ENCODE results near the gene KLHL11.

The KLHL11 gene, protein sequence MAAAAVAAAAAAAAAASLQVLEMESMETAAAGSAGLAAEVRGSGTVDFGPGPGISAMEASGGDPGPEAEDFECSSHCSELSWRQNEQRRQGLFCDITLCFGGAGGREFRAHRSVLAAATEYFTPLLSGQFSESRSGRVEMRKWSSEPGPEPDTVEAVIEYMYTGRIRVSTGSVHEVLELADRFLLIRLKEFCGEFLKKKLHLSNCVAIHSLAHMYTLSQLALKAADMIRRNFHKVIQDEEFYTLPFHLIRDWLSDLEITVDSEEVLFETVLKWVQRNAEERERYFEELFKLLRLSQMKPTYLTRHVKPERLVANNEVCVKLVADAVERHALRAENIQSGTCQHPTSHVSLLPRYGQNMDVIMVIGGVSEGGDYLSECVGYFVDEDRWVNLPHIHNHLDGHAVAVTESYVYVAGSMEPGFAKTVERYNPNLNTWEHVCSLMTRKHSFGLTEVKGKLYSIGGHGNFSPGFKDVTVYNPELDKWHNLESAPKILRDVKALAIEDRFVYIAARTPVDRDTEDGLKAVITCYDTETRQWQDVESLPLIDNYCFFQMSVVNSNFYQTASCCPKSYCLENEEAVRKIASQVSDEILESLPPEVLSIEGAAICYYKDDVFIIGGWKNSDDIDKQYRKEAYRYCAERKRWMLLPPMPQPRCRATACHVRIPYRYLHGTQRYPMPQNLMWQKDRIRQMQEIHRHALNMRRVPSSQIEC

DNA sequence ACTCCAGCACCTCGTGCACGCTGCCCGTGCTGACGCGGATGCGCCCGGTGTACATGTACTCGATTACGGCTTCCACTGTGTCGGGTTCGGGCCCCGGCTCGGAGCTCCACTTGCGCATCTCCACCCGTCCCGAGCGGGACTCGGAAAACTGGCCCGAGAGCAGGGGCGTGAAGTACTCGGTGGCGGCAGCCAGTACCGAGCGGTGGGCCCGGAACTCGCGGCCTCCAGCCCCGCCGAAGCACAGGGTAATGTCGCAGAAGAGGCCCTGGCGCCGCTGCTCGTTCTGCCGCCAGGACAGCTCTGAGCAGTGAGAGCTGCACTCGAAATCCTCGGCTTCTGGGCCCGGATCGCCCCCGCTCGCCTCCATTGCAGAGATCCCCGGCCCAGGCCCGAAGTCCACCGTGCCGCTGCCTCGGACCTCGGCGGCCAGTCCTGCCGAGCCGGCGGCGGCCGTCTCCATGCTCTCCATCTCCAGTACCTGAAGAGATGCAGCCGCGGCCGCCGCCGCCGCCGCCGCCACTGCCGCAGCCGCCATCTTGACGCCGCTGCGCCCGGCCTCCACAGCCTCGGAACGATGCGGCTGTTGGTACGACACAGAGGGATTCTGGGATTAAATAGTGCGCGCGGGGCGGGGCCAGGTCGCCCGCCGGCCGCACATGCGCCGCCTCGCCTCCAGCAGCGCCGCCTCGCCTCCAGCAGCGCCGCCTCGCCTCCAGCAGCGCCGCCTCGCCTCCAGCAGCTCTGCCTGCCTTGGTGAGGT is at the start of gene KLHL11:
KLHL11 (minus strand) TSS at position 588 of the 760 bp plus-strand sequence; CDS start at position 535, 53 bp downstream.
- peak; percentile 92 for DNase-seq
- H3K36me3 Mint-ChIP-seq = peaks cover 16% of the 10 kb centered on the region
- H3K9me3 Mint-ChIP-seq = no peaks in the 10 kb centered on the region
- no peak within 1 kb of the TSS for H3K27ac Mint-ChIP-seq
- peaks cover 37% of the 10 kb centered on the region for H3K4me1 Mint-ChIP-seq
- H3K27me3 Mint-ChIP-seq = no peaks in the 10 kb centered on the region
- H3K4me3 Mint-ChIP-seq = no peak within 1 kb of the TSS
- CTCF ChIA-PET = interaction anchor here (1.5 kb wide), 1 partner anchor 30 kb away, joined by 3 read pairs; no protein-coding TSS in a partner anchor

DNA sequence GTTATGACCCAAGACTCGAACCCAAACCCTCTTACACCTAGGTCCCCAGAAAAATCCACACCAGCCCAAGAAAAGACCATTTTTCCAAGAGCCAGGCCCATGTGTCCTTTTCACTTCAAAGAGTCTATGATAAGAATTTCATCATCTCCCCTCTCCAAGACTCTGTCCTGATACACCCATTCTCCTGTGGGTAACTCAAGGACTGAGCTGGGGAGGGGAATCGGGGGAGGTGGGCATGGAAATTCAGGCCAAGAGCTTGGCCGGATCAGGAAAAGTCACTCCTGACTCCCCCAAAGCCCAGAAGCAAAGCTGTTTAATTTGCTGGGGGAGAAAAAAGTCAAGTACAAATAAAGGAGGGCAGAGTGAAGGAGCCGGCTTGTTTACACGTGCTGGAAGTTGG is 49.8 kb upstream of the KLHL11 start:
- H3K9me3 Mint-ChIP-seq = no peaks in the 10 kb centered on the region
- H3K36me3 Mint-ChIP-seq = peaks cover 43% of the 10 kb centered on the region
- H3K27me3 Mint-ChIP-seq = no peaks in the 10 kb centered on the region
- DNase-seq = no peak
- H3K4me3 Mint-ChIP-seq = no peak overlapping the region
- H3K27ac Mint-ChIP-seq = no peak overlapping the region
- H3K4me1 Mint-ChIP-seq = peaks cover 45% of the 10 kb centered on the region
- CTCF ChIA-PET = no interaction called here

DNA sequence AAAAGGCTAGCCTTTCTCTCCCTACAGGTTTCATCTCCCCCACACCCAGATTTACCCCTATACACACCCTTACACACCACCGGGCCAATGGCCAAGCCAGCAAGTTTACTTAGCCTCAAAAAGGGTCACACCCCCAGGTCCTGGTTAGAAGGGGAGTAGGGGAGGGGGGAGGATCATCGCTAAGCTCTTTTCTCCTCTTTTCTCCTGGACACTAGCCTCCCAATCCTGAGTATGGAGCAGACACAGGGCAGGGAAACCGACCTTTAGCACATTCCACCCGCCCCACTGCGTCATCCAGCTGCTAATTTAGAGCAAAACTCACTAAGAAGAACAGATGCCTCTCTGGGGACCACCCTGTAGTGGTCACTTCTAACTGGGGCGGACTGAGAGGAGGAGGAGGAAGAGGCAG is 49.1 kb upstream of the KLHL11 start:
- no peak for DNase-seq
- Mint-ChIP-seq H3K27me3 (no peaks in the 10 kb centered on the region), H3K4me3 (no peak overlapping the region), H3K36me3 (peaks cover 48% of the 10 kb centered on the region), H3K9me3 (no peaks in the 10 kb centered on the region), H3K4me1 (peaks cover 38% of the 10 kb centered on the region), H3K27ac (peak overlapping the region; percentile 29)
- CTCF ChIA-PET = no interaction called here

DNA sequence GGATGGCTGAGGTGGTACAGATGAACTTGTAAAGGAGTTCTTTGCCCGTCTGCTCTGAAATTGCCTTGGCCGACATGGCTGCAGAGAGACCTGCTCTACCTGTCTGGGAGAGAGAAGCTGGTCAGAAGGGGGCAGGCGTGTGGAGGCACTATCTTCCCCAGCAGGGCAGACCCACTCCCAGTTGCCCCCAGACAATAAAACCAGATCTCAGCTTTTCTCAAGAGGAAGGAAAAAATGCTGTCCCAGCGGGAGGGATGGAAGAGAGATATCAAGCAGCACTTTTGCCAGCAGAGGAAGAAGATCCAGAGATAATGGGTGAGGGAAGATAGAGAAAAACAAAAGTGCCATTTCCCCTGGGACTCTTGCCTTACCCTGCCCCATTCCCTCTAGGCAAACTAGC is 48.6 kb upstream of the KLHL11 start:
- peaks cover 50% of the 10 kb centered on the region for H3K36me3 Mint-ChIP-seq
- H3K27ac Mint-ChIP-seq = no peak overlapping the region
- H3K9me3 Mint-ChIP-seq = no peaks in the 10 kb centered on the region
- no peaks in the 10 kb centered on the region for H3K27me3 Mint-ChIP-seq
- CTCF ChIA-PET = no interaction called here
- DNase-seq = no peak
- peaks cover 37% of the 10 kb centered on the region for H3K4me1 Mint-ChIP-seq
- no peak overlapping the region for H3K4me3 Mint-ChIP-seq

DNA sequence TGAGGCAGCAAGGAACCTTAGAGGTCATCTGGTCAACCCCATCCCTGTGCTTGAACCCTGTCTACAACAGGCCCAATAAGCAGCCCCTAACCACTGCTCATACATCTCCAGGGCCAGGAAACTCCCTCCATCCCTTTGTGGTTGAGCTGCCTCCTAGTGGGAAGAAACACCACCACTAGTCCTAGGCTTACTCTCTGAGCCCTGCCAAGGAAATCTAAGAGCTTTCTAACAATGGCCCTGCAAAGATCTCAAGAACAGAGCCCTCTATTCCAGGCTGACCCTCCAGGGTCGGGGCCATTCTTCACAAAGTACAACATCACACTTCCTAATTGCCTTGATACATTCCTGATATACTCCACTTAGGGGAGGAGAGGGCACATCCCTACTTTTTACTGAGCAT is 47.7 kb upstream of the KLHL11 start:
- Mint-ChIP-seq H3K27ac (peak overlapping the region; percentile 64), H3K4me3 (no peak overlapping the region), H3K27me3 (no peaks in the 10 kb centered on the region), H3K4me1 (peaks cover 37% of the 10 kb centered on the region), H3K9me3 (no peaks in the 10 kb centered on the region), H3K36me3 (peaks cover 58% of the 10 kb centered on the region)
- CTCF ChIA-PET = no interaction called here
- no peak for DNase-seq

DNA sequence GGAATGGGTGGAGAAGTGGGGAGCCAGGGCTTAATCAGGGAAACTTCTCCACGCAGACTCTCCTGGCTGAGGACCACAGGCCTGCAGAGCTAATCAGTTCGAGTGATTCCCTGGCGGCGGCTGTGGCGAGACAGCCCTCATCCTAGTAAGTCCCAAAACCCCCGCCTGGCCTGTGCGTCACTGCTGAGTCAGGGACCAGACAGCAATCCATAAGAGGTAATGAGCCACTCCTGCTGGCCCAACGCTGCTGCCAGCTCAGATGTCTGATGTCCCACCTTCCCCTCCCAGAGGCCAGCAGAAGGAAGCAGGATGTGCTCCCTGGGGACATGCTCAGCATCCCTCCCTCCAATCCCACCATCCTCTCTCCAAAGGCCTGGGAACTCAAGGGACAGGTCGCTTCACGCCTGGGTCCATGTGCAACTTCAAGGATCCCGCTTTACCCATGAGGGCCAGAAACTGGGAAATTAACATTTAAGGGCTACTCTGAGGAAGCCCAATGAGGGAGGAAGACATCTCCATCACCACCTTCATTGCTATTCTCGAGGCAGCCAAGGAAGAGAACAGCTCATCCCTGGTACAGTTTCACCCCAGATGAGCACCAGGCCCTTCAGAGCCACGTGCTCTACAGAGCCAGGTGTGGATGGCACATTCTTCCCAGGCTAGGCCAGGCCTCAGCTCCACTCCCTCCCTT is 45.6 kb upstream of the KLHL11 start:
- peaks cover 66% of the 10 kb centered on the region for H3K36me3 Mint-ChIP-seq

DNA sequence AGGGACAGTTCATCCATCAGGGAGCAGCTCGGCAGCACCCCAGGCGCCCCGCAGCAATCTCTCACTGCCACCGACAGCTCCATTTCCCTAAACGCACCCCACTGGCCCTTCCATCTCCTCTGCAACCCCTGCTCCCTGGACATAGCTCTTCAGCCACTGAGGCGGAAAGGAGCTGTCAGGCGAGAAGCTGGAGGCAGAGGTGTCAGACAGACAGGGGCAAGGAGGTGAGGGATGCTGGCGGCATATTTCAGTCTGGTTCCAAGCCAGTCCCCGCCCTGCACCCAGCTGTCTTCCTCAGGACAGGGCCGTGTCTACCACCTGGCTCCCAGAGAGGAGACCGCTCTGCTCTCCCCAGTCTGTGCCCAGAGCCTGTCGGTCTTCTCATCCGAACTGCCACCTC is 43.9 kb upstream of the KLHL11 start:
- Mint-ChIP-seq H3K4me1 (peaks cover 5% of the 10 kb centered on the region), H3K4me3 (no peak overlapping the region), H3K36me3 (peaks cover 74% of the 10 kb centered on the region), H3K27ac (no peak overlapping the region), H3K27me3 (no peaks in the 10 kb centered on the region), H3K9me3 (no peaks in the 10 kb centered on the region)
- no peak for DNase-seq
- CTCF ChIA-PET = no interaction called here

More for the DNA sequence above, 45.6 kb upstream of the KLHL11 start:
- peaks cover 20% of the 10 kb centered on the region for H3K4me1 Mint-ChIP-seq
- DNase-seq = no peak
- H3K27ac Mint-ChIP-seq = no peak overlapping the region
- H3K27me3 Mint-ChIP-seq = no peaks in the 10 kb centered on the region
- H3K9me3 Mint-ChIP-seq = no peaks in the 10 kb centered on the region
- CTCF ChIA-PET = interaction anchor here (0.6 kb wide), 1 partner anchor 51 kb away, joined by 3 read pairs; no protein-coding TSS in a partner anchor
- no peak overlapping the region for H3K4me3 Mint-ChIP-seq

DNA sequence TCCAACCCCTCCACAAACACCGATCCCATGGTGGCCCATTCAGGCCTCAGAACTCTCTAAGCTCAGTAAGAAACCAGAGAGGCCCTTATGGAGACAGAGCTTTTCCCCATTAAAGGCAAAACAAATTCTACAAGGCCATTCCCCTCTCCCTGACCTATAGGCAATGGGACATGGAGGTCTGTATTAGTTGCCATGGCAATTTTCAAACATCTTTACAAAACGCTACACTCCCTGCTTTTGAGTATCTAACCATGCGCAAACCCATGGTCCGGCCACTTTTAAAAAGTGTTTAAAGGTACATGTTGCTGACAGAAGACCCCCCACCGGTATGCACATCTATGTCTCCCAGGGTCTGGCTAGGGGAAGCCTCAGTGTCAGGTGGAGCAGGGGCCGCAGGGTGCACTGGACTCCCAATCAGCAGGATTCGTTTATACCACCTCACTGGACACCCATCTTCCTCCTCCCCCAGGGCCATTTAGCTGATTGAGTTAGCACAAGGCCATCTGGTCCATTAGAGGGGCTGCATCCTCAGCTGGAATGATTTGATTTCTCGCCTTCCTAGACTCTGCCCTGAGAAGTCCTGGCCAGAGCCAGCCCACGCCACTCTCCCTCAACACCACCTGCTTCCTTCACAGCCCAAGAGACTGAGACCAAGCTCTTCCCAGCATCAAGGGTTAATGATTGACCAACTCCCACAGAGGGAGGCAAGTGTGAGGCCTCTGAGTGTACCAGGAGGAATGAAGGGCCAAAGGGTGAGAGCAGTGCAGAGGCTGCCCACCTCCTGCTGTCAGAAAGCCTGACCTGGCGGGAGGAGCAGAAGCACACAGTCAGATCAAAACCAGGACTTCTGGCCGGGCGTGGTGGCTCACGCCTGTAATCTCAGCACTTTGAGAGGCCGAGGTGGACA is 42.7 kb upstream of the KLHL11 start:
- H3K36me3 Mint-ChIP-seq = peaks cover 68% of the 10 kb centered on the region
- H3K27me3 Mint-ChIP-seq = no peaks in the 10 kb centered on the region
- no peaks in the 10 kb centered on the region for H3K4me1 Mint-ChIP-seq
- DNase-seq = no peak
- no peak overlapping the region for H3K27ac Mint-ChIP-seq
- no peaks in the 10 kb centered on the region for H3K9me3 Mint-ChIP-seq
- no peak overlapping the region for H3K4me3 Mint-ChIP-seq
- CTCF ChIA-PET = no interaction called here

DNA sequence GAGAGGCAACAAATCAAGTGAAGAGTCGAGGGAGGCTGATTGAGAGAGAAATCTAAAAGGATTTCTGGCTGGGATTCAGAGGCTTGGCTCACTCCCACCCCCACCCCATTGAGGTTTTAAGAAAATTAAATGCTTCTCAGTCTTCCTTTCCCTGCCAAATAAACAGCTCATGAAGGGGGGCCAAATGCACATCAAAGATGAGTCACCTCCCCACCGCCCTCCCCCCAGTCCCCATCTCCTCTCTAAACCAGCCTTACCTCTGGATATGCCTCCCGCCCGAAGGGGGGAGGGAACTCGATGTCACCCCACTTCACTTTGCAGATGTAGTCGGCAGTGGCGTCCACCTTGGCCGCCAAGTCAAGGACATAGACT is 41.9 kb upstream of the KLHL11 start:
- Mint-ChIP-seq H3K4me1 (no peaks in the 10 kb centered on the region), H3K9me3 (no peaks in the 10 kb centered on the region), H3K27ac (no peak overlapping the region), H3K4me3 (no peak overlapping the region), H3K27me3 (no peaks in the 10 kb centered on the region), H3K36me3 (peaks cover 62% of the 10 kb centered on the region)
- CTCF ChIA-PET = no interaction called here
- DNase-seq = no peak

DNA sequence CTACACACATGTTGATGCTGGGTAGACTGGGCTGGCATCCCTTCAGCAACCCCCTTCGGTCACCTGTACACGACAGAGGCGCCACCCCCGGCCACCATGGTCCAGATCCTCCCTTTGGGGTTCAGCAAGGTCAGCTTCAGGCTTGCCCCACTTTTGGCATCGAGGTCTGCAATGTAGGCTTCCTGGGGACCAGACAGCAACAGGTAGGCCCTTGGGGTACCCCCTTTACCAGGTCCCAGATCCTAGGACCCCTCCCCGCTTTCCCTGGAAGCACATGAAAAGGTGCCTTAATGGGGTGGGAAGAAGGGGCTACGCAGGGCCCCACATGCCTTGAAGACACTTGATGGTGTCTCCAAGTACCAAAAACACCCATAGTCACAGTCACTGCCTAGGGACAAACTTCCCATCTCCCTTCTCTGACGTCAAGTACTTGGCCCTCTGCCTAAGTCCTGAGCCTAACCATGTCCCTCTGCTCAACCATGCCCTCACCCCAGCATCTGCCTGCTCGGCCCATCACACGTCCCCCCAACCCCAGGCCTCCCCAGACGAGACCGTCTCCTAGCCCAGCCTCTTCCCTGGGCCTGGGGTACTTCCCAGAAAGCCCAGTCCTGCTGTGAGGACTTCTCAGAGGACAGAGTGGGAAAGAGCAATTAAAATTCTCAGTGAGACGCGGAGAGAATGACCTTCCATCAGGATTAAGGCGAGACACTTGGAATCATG is 41.4 kb upstream of the KLHL11 start:
- peaks cover 65% of the 10 kb centered on the region for H3K36me3 Mint-ChIP-seq
- no peak overlapping the region for H3K4me3 Mint-ChIP-seq
- H3K9me3 Mint-ChIP-seq = no peaks in the 10 kb centered on the region
- no peaks in the 10 kb centered on the region for H3K4me1 Mint-ChIP-seq
- DNase-seq = no peak
- CTCF ChIA-PET = no interaction called here
- H3K27ac Mint-ChIP-seq = no peak overlapping the region
- H3K27me3 Mint-ChIP-seq = no peaks in the 10 kb centered on the region

DNA sequence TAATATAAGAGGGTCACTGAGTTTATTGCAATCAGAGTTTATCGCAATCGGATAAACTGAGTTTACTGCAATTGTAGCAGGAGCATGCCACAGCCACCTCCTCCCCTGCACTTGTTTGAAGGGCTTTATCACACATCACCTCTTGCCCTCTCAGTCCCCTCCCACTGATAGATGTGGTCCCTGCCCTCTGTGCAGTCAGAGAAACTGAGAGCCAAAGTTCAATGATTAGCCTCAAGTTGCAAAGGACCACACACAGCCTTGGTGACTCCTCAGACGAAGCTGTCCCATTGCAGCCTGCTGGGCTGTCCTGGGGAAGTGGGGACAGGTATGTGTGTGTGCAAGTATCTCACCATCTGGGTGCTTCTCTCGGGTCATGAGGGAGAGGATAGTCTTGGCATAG is 39.9 kb upstream of the KLHL11 start:
- H3K9me3 Mint-ChIP-seq = no peaks in the 10 kb centered on the region
- no peaks in the 10 kb centered on the region for H3K4me1 Mint-ChIP-seq
- H3K4me3 Mint-ChIP-seq = no peak overlapping the region
- CTCF ChIA-PET = no interaction called here
- no peak for DNase-seq
- H3K27me3 Mint-ChIP-seq = no peaks in the 10 kb centered on the region
- H3K36me3 Mint-ChIP-seq = peaks cover 64% of the 10 kb centered on the region
- no peak overlapping the region for H3K27ac Mint-ChIP-seq

DNA sequence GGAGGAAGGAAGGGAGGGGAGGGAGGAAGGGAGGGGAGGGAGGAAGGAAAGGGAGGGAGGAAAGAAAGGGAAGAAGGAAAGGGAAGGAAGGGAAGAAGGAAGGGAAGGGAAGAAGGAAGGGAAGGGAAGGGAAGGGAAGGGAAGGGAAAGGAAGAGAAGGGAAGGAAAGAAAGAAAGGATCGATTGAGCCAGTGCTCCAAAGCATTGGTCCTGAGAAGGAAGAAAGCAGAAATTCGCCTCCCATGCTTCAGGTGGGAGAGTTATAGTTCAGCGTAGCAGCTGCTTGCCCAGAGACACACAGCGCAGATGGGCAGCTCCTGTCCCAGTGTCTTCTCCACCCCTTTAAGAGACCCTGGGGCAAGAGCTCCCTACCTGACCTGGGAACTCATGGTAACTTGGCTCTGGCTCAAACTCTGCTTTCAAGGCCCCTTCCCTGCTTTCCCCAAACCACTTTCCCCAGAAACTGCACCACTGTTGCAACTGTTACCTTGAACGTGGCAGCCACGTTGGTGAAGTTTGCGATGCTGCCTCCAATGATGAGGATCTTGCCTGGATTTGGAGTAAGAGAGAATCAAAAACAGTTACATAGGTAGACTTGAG is 39.1 kb upstream of the KLHL11 start:
- Mint-ChIP-seq H3K4me1 (no peaks in the 10 kb centered on the region), H3K9me3 (no peaks in the 10 kb centered on the region), H3K36me3 (peaks cover 61% of the 10 kb centered on the region), H3K4me3 (no peak overlapping the region), H3K27me3 (no peaks in the 10 kb centered on the region), H3K27ac (no peak overlapping the region)
- CTCF ChIA-PET = no interaction called here
- DNase-seq = no peak

DNA sequence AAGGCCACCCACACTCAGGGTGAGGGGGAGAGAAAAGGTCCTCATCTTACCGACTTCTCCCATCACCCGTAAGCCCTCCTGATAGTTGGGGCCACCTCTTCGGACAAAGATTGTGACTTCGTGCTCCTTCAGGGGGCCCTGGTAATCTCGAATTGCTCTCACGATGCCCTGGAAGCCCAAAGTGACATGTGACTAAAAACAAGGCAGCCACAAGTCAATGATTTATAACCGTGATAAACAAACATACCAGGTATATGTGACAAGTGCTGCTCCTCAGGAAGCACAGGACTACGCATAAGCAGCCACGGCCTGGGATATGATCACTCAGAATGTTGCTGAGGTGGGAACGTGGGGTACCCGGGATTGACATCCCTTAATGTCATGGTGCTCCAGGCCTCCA is 36.4 kb upstream of the KLHL11 start:
- no peak overlapping the region for H3K27ac Mint-ChIP-seq
- CTCF ChIA-PET = no interaction called here
- no peaks in the 10 kb centered on the region for H3K4me1 Mint-ChIP-seq
- peaks cover 65% of the 10 kb centered on the region for H3K36me3 Mint-ChIP-seq
- DNase-seq = no peak
- no peaks in the 10 kb centered on the region for H3K9me3 Mint-ChIP-seq
- H3K27me3 Mint-ChIP-seq = no peaks in the 10 kb centered on the region
- no peak overlapping the region for H3K4me3 Mint-ChIP-seq

Data from activated naive CD4-positive, alpha-beta T cell treated with anti-CD3 and anti-CD28 coated beads, Interleukin-2, amount 10 ng/mL, durations not matched to agents 7 days and 5 days (primary cell).